ENCODE measurements around the gene AP2B1.
"Not testable (repeated sequence)": the region's sequence is repeated elsewhere in the genome, so short reads cannot be mapped to it uniquely, and the experiment has no call there.

The AP2B1 gene

GRCh38 chr17:35750526-35751395 is 163.6 kb downstream of the AP2B1 start:
- DNase-seq: no peak

GRCh38 chr17:35751541-35751940 is 164.4 kb downstream of the AP2B1 start:
- DNase-seq: not testable (repeated sequence)

- no peak for DNase-seq
These were observed 165.3 kb downstream of the AP2B1 start for GRCh38 chr17:35752471-35752870.

GRCh38 chr17:35752945-35753764 is 166.0 kb downstream of the AP2B1 start, which contains the start of gene GAS2L2:
Gene GAS2L2 (minus strand): TSS chr17:35753239. CDS start chr17:35752850, 389 bp downstream.
- no peak for DNase-seq

- no peak for DNase-seq
These were observed 170.1 kb downstream of the AP2B1 start for GRCh38 chr17:35757243-35757642.

- no peak for DNase-seq
These were observed 173.5 kb downstream of the AP2B1 start, which contains the start of gene C17orf50 for GRCh38 chr17:35760587-35760986. Gene C17orf50 (plus strand): TSS chr17:35760887. CDS start chr17:35760942, 55 bp downstream.

- no peak for DNase-seq
These were observed 174.5 kb downstream of the AP2B1 start for GRCh38 chr17:35761601-35762000.

GRCh38 chr17:35763767-35764122 is 176.6 kb downstream of the AP2B1 start:
- DNase-seq: no peak

GRCh38 chr17:35764123-35764991 is 177.2 kb downstream of the AP2B1 start:
- peak; percentile 76 to 78 for DNase-seq

GRCh38 chr17:35765086-35765710 is 178.1 kb downstream of the AP2B1 start:
- DNase-seq: no peak

GRCh38 chr17:35765756-35766488 is 178.8 kb downstream of the AP2B1 start:
- no peak for DNase-seq

- no peak for DNase-seq
These were observed 179.4 kb downstream of the AP2B1 start for GRCh38 chr17:35766489-35766877.

GRCh38 chr17:35766903-35767510 is 179.9 kb downstream of the AP2B1 start:
- DNase-seq: peak; percentile 20 to 23

GRCh38 chr17:35768797-35769196 is 181.7 kb downstream of the AP2B1 start:
- DNase-seq: no peak

GRCh38 chr17:35769895-35770486 is 182.9 kb downstream of the AP2B1 start:
- no peak for DNase-seq

- no peak for DNase-seq
These were observed 186.0 kb downstream of the AP2B1 start for GRCh38 chr17:35773129-35773528.

- DNase-seq: no peak
These were observed 186.7 kb downstream of the AP2B1 start for GRCh38 chr17:35773679-35774425.

- no peak for DNase-seq
These were observed 187.4 kb downstream of the AP2B1 start for GRCh38 chr17:35774499-35774898.

GRCh38 chr17:35775039-35775438 is 187.9 kb downstream of the AP2B1 start:
- DNase-seq: no peak

- no peak for DNase-seq
These were observed 188.5 kb downstream of the AP2B1 start for GRCh38 chr17:35775583-35775982.
